BLaER1 (cell line): ENCODE data around the gene GLCE.

Source experiments
- H3K27ac ChIP-seq: shearing (Covaris generic); formaldehyde crosslinking; 2 replicates; pipeline ENCODE4 v1.8.1; 2022
- H3K27me3 ChIP-seq: shearing (Covaris generic); formaldehyde crosslinking; 2 replicates; pipeline ENCODE4 v1.8.1; 2022
- H3K36me3 ChIP-seq: shearing (Covaris generic); formaldehyde crosslinking; 2 replicates; pipeline ENCODE4 v1.8.1; 2022
- H3K4me1 ChIP-seq: shearing (Covaris generic); formaldehyde crosslinking; 2 replicates; pipeline ENCODE4 v1.8.1; 2022
- H3K4me2 ChIP-seq: shearing (Covaris generic); formaldehyde crosslinking; 2 replicates; pipeline ENCODE4 v1.8.1; 2022
- H3K4me3 ChIP-seq: shearing (Covaris generic); formaldehyde crosslinking; 2 replicates; pipeline ENCODE4 v1.8.1; 2022
- H3K9ac ChIP-seq: shearing (Covaris generic); formaldehyde crosslinking; 2 replicates; pipeline ENCODE4 v1.8.1; 2022
- H3K9me3 ChIP-seq: shearing (Covaris generic); formaldehyde crosslinking; 2 replicates; pipeline ENCODE4 v1.8.1; 2022
- H4K20me1 ChIP-seq: shearing (Covaris generic); formaldehyde crosslinking; 2 replicates; pipeline ENCODE4 v1.8.1; 2022
- Cebpa-rat ChIP-seq: shearing (Covaris generic); IDR thresholded peaks from 2 replicates; pipeline ENCODE4 v1.8.1; 2022

GLCE gene

GRCh38 chr15:69160141-69160993 lies at the start of gene GLCE:
TSS of gene GLCE (plus strand) at chr15:69160635. CDS start at chr15:69255807, 95,172 bp downstream.
- Histone ChIP-seq H4K20me1 (peaks cover 28% of the 10 kb centered on the region), H3K4me2 (peak within 1 kb of the TSS; percentile 86), H3K27ac (peak within 1 kb of the TSS; percentile 87), H3K4me1 (peaks cover 14% of the 10 kb centered on the region; the same call in 1 of the 2 replicates), H3K4me3 (peak within 1 kb of the TSS; percentile 93), H3K36me3 (no peaks in the 10 kb centered on the region), H3K27me3 (no peaks in the 10 kb centered on the region), H3K9ac (peak within 1 kb of the TSS; percentile 95), H3K9me3 (no peaks in the 10 kb centered on the region)
- no peak for TF ChIP-seq Cebpa-rat

DNA sequence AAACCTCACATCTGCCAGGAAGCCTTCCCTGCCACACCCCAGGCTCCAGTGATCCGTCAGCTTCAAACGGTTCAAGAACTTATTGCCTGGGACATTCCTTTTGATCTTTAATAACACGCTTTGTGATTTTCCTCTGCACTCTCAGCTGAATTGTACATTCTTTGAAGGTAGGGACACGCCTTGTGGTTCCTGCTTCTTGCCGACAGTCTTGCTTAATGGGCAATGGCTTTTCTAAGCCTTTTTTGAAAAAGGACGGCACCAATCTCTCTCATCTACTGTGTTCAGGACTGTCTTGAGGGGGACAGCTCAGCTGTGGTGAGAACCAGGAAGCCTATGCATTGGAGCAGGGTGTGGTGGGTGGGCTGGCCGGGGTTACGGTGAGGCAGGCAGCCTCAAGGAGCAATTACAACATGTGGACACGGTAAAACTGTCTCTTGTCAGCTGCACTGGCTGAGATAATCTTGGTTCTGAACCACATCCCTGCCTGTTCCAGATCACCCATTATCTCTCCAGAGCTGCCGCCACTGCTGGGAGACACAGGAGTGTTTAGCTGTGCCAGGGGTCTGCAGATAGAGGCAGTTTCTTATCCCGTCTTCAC lies 46.0 kb upstream of the GLCE start:
- Histone ChIP-seq H3K4me3 (no peak overlapping the region), H3K36me3 (no peaks in the 10 kb centered on the region), H3K4me2 (peak overlapping the region; percentile 57), H3K27ac (no peak overlapping the region), H3K27me3 (no peaks in the 10 kb centered on the region), H3K9ac (no peak overlapping the region), H4K20me1 (no peaks in the 10 kb centered on the region), H3K9me3 (no peaks in the 10 kb centered on the region), H3K4me1 (peaks cover 14% of the 10 kb centered on the region)
- TF ChIP-seq Cebpa-rat: no peak

- H3K9me3 ChIP-seq: no peaks in the 10 kb centered on the region
- peak overlapping the region; percentile 57 for H3K4me2 ChIP-seq
- no peak overlapping the region for H3K27ac ChIP-seq
- H3K9ac ChIP-seq: no peak overlapping the region
- no peak overlapping the region for H3K4me3 ChIP-seq
- no peaks in the 10 kb centered on the region for H3K36me3 ChIP-seq
- peaks cover 14% of the 10 kb centered on the region for H3K4me1 ChIP-seq
- no peaks in the 10 kb centered on the region for H3K27me3 ChIP-seq
- no peaks in the 10 kb centered on the region for H4K20me1 ChIP-seq
- no peak for TF ChIP-seq Cebpa-rat
Measured at GRCh38 chr15:69115031-69115430, 45.4 kb upstream of the GLCE start.

- Histone ChIP-seq H4K20me1 (no peaks in the 10 kb centered on the region), H3K36me3 (no peaks in the 10 kb centered on the region), H3K27ac (no peak overlapping the region), H3K4me1 (peaks cover 14% of the 10 kb centered on the region), H3K4me2 (no peak overlapping the region), H3K9me3 (no peaks in the 10 kb centered on the region), H3K4me3 (no peak overlapping the region), H3K27me3 (no peaks in the 10 kb centered on the region), H3K9ac (no peak overlapping the region)
- no peak for TF ChIP-seq Cebpa-rat
Measured at GRCh38 chr15:69116391-69116790, 44.0 kb upstream of the GLCE start.

GRCh38 chr15:69117431-69117871 lies 43.0 kb upstream of the GLCE start:
- H3K27ac ChIP-seq: no peak overlapping the region
- H3K4me2 ChIP-seq: no peak overlapping the region
- no peak overlapping the region for H3K9ac ChIP-seq
- H3K27me3 ChIP-seq: no peaks in the 10 kb centered on the region
- H3K4me3 ChIP-seq: no peak overlapping the region
- no peaks in the 10 kb centered on the region for H4K20me1 ChIP-seq
- no peak for TF ChIP-seq Cebpa-rat
- no peaks in the 10 kb centered on the region for H3K9me3 ChIP-seq
- H3K4me1 ChIP-seq: peaks cover 14% of the 10 kb centered on the region
- H3K36me3 ChIP-seq: no peaks in the 10 kb centered on the region

- no peaks in the 10 kb centered on the region for H3K9me3 ChIP-seq
- no peak overlapping the region for H3K27ac ChIP-seq
- no peak overlapping the region for H3K9ac ChIP-seq
- no peaks in the 10 kb centered on the region for H4K20me1 ChIP-seq
- TF ChIP-seq Cebpa-rat: no peak
- no peaks in the 10 kb centered on the region for H3K27me3 ChIP-seq
- no peaks in the 10 kb centered on the region for H3K36me3 ChIP-seq
- H3K4me1 ChIP-seq: peaks cover 14% of the 10 kb centered on the region
- no peak overlapping the region for H3K4me2 ChIP-seq
- no peak overlapping the region for H3K4me3 ChIP-seq
Measured at GRCh38 chr15:69118089-69118488, 42.3 kb upstream of the GLCE start.

GRCh38 chr15:69119001-69119400 lies 41.4 kb upstream of the GLCE start:
- Histone ChIP-seq H3K4me1 (peaks cover 10% of the 10 kb centered on the region), H3K4me3 (no peak overlapping the region), H3K27me3 (no peaks in the 10 kb centered on the region), H3K36me3 (no peaks in the 10 kb centered on the region), H3K9me3 (no peaks in the 10 kb centered on the region), H3K27ac (no peak overlapping the region), H4K20me1 (no peaks in the 10 kb centered on the region), H3K4me2 (no peak overlapping the region), H3K9ac (no peak overlapping the region)
- no peak for TF ChIP-seq Cebpa-rat

- H3K27me3 ChIP-seq: no peaks in the 10 kb centered on the region
- peaks cover 1% of the 10 kb centered on the region for H3K4me1 ChIP-seq
- no peak overlapping the region for H3K9ac ChIP-seq
- H3K4me3 ChIP-seq: no peak overlapping the region
- no peak overlapping the region for H3K27ac ChIP-seq
- no peaks in the 10 kb centered on the region for H3K36me3 ChIP-seq
- TF ChIP-seq Cebpa-rat: no peak
- no peaks in the 10 kb centered on the region for H3K9me3 ChIP-seq
- no peak overlapping the region for H3K4me2 ChIP-seq
- no peaks in the 10 kb centered on the region for H4K20me1 ChIP-seq
Measured at GRCh38 chr15:69119683-69120395, 40.6 kb upstream of the GLCE start.

DNA sequence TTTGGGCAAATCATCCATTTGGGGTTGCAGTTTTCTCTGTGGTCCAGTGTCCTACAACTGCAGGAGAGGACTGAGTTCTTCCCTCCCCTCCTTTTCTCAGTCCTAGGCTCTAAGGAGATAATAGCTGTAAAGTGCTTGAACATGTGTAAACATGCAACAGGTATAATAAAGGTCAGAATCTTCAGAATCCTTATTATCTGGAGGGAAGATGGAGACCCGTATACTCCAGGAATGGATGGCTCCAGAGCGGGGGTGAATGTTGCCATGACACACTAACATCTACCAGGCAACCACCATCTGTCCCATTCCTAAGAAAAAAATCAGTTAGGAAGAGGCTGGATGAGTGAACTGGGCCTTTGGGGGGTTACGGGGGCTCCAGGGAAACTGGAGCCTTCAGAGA lies 39.7 kb upstream of the GLCE start:
- Histone ChIP-seq H3K4me3 (no peak overlapping the region), H3K36me3 (no peaks in the 10 kb centered on the region), H3K27me3 (no peaks in the 10 kb centered on the region), H3K9ac (no peak overlapping the region), H3K4me2 (no peak overlapping the region), H3K9me3 (no peaks in the 10 kb centered on the region), H3K4me1 (no peaks in the 10 kb centered on the region), H4K20me1 (no peaks in the 10 kb centered on the region), H3K27ac (no peak overlapping the region)
- no peak for TF ChIP-seq Cebpa-rat
